IPS-15b (cell line): ENCODE results near the gene ZNF439.
A peak's percentile ranks its signal among the peaks of the same experiment; 100 is the strongest.
"Not testable (repeated sequence)": the region's sequence is repeated elsewhere in the genome, so short reads cannot be mapped to it uniquely, and the experiment has no call there.

Experiments used
- H3K27me3 ChIP-seq: one replicate; pipeline ENCODE4 v1.6.1; 2013; ENCODE audit warnings: low read length; ENCODE audit not compliant: control insufficient read depth, insufficient read depth
- H3K36me3 ChIP-seq: one replicate; pipeline ENCODE4 v1.6.1; 2013; ENCODE audit warnings: low read length; ENCODE audit not compliant: control insufficient read depth, insufficient read depth
- H3K4me1 ChIP-seq: one replicate; pipeline ENCODE4 v1.6.1; 2013; ENCODE audit warnings: mild to moderate bottlenecking, low read length; ENCODE audit not compliant: control insufficient read depth, insufficient read depth
- H3K4me3 ChIP-seq: one replicate; pipeline ENCODE4 v1.5.1; 2013; ENCODE audit warnings: low read depth, low read length
- H3K9ac ChIP-seq: one replicate; pipeline ENCODE4 v1.6.1; 2013; ENCODE audit warnings: low read depth, mild to moderate bottlenecking, low read length
- H3K9me3 ChIP-seq: one replicate; pipeline ENCODE4 v1.6.1; 2013; ENCODE audit warnings: mild to moderate bottlenecking, low read length; ENCODE audit not compliant: control insufficient read depth, insufficient read depth

The ZNF439 gene

GRCh38 chr19:11873762-11874161, 25.2 kb downstream of the ZNF439 start:
- Histone ChIP-seq H3K27me3 (no peaks in the 10 kb centered on the region), H3K9ac (no peak overlapping the region), H3K4me1 (no peaks in the 10 kb centered on the region), H3K4me3 (no peak overlapping the region), H3K36me3 (no peaks in the 10 kb centered on the region), H3K9me3 (peaks cover 15% of the 10 kb centered on the region)

- H3K9ac ChIP-seq, H3K36me3 ChIP-seq, H3K27me3 ChIP-seq, H3K4me3 ChIP-seq, H3K9me3 ChIP-seq, H3K4me1 ChIP-seq: not testable (repeated sequence)
These were observed 31.3 kb downstream of the ZNF439 start for GRCh38 chr19:11879687-11880266.

GRCh38 chr19:11880598-11880997, 32.1 kb downstream of the ZNF439 start:
- Histone ChIP-seq H3K27me3 (no peaks in the 10 kb centered on the region), H3K9ac (no peak overlapping the region), H3K36me3 (no peaks in the 10 kb centered on the region), H3K9me3 (peaks cover 9% of the 10 kb centered on the region), H3K4me3 (no peak overlapping the region), H3K4me1 (no peaks in the 10 kb centered on the region)

GRCh38 chr19:11881151-11881800, 32.8 kb downstream of the ZNF439 start:
- no peaks in the 10 kb centered on the region for H3K4me1 ChIP-seq
- no peak overlapping the region for H3K9ac ChIP-seq
- H3K9me3 ChIP-seq, result peaks cover 9% of the 10 kb centered on the region
- no peaks in the 10 kb centered on the region for H3K36me3 ChIP-seq
- no peak overlapping the region for H3K4me3 ChIP-seq
- H3K27me3 ChIP-seq, result no peaks in the 10 kb centered on the region

- H3K4me1 ChIP-seq, result no peaks in the 10 kb centered on the region
- H3K9me3 ChIP-seq, result peaks cover 9% of the 10 kb centered on the region
- no peak overlapping the region for H3K4me3 ChIP-seq
- H3K9ac ChIP-seq, result no peak overlapping the region
- H3K27me3 ChIP-seq, result no peaks in the 10 kb centered on the region
- no peaks in the 10 kb centered on the region for H3K36me3 ChIP-seq
These were observed 34.1 kb downstream of the ZNF439 start for GRCh38 chr19:11882606-11883005.

- H3K4me3 ChIP-seq, result peak overlapping the region; percentile 42
- H3K27me3 ChIP-seq, result no peaks in the 10 kb centered on the region
- H3K36me3 ChIP-seq, result no peaks in the 10 kb centered on the region
- no peaks in the 10 kb centered on the region for H3K4me1 ChIP-seq
- no peak overlapping the region for H3K9ac ChIP-seq
- H3K9me3 ChIP-seq, result no peaks in the 10 kb centered on the region
These were observed 38.7 kb downstream of the ZNF439 start for GRCh38 chr19:11887234-11887610.

GRCh38 chr19:11887611-11888531, 39.3 kb downstream of the ZNF439 start, which contains the start of gene ZNF69:
Gene ZNF69, plus strand, starts transcription at chr19:11887782. Its CDS starts 142 bp downstream, at chr19:11887924.
- peak within 1 kb of the TSS; percentile 42 for H3K4me3 ChIP-seq
- H3K27me3 ChIP-seq, result no peaks in the 10 kb centered on the region
- no peak within 1 kb of the TSS for H3K9ac ChIP-seq
- no peaks in the 10 kb centered on the region for H3K9me3 ChIP-seq
- H3K4me1 ChIP-seq, result no peaks in the 10 kb centered on the region
- H3K36me3 ChIP-seq, result no peaks in the 10 kb centered on the region

- H3K9me3 ChIP-seq, H3K27me3 ChIP-seq, H3K4me3 ChIP-seq, H3K4me1 ChIP-seq, H3K9ac ChIP-seq, H3K36me3 ChIP-seq: not testable (repeated sequence)
These were observed 41.4 kb downstream of the ZNF439 start for GRCh38 chr19:11889901-11890300.

- Histone ChIP-seq H3K9me3 (no peaks in the 10 kb centered on the region), H3K4me1 (no peaks in the 10 kb centered on the region)
These were observed 42.1 kb downstream of the ZNF439 start for GRCh38 chr19:11890634-11891033.

GRCh38 chr19:11894851-11895250, 46.3 kb downstream of the ZNF439 start:
- H3K27me3 ChIP-seq, result no peaks in the 10 kb centered on the region
- H3K4me3 ChIP-seq, result no peak overlapping the region
- H3K9me3 ChIP-seq, result no peaks in the 10 kb centered on the region
- H3K4me1 ChIP-seq, result no peaks in the 10 kb centered on the region
- no peaks in the 10 kb centered on the region for H3K36me3 ChIP-seq
- H3K9ac ChIP-seq, result no peak overlapping the region

More at GRCh38 chr19:11890634-11891033, 42.1 kb downstream of the ZNF439 start:
- Histone ChIP-seq H3K36me3 (no peaks in the 10 kb centered on the region), H3K9ac (no peak overlapping the region), H3K4me3 (no peak overlapping the region), H3K27me3 (no peaks in the 10 kb centered on the region)

GRCh38 chr19:11902228-11902627, 53.7 kb downstream of the ZNF439 start:
- H3K4me1 ChIP-seq, result no peaks in the 10 kb centered on the region
- H3K27me3 ChIP-seq, result no peaks in the 10 kb centered on the region
- H3K9ac ChIP-seq, result no peak overlapping the region
- H3K4me3 ChIP-seq, result no peak overlapping the region
- peaks cover 5% of the 10 kb centered on the region for H3K36me3 ChIP-seq
- peaks cover 25% of the 10 kb centered on the region for H3K9me3 ChIP-seq
